T-cell (primary cell): ENCODE results near the gene MORN3. TPM values are rescaled to one million over a fixed set of nuclear protein-coding genes. Genes with fewer than 3 reads are reported as not detected.
"Not testable (repeated sequence)": the region's sequence is repeated elsewhere in the genome, so short reads cannot be mapped to it uniquely, and the experiment has no call there.

Experiments
- ATAC-seq, 4 experiments: fragments of 200-7000 bp in 3 of 4; fragments of 150-1000 bp in 1 of 4; cut with Tn5 transposase; replicated peaks in 1 of 4; 1 replicate in 3 of 4; 2 replicates in 1 of 4; pipeline ENCODE4 v1.10.0; 2021; ENCODE audit warnings: moderate library complexity in 3 of 4, mild to moderate bottlenecking in 2 of 4, moderate number of reproducible peaks in 1 of 4
- CTCF ChIA-PET, 2 donors: fragments of 300-600 bp; sonication (Branson Sonifier 250); formaldehyde crosslinking; loops; one replicate each; lab custom pipeline; 2022; ENCODE audit warnings: antibody characterized with exemption in 2 of 2; lab: Charles Lee
- POLR2A ChIA-PET, 2 donors: fragments of 300-600 bp; sonication (Branson Sonifier 250); formaldehyde crosslinking; loops; one replicate each; lab custom pipeline; 2022; ENCODE audit warnings: antibody characterized with exemption in 2 of 2; lab: Charles Lee
- DNase-seq, 35 experiments: peaks; one replicate each; pipeline versions ENCODE4 v3.0.0 to v3.0.0-alpha.2; 2013 to 2023
- H3K27ac ChIP-seq: one replicate; pipeline ENCODE4 v1.5.1; 2013; ENCODE audit warnings: low read length
- H3K27me3 ChIP-seq, 2 experiments: replicated peaks in 1 of 2; 1 replicate in 1 of 2; 2 replicates in 1 of 2; pipeline versions ENCODE4 v1.6.1 to v1.7.0; 2013; ENCODE audit warnings: low read length in 1 of 2, mixed read lengths in 1 of 2; ENCODE audit not compliant: control insufficient read depth in 2 of 2, insufficient read depth in 2 of 2; ENCODE audit errors: extremely low read depth in 1 of 2
- H3K36me3 ChIP-seq, 2 donors: 1 replicate in 1 of 2; 2 replicates in 1 of 2; pipeline versions ENCODE4 v1.6.1 to v1.7.0; 2013; ENCODE audit warnings: low read length in 1 of 2; ENCODE audit not compliant: control insufficient read depth in 2 of 2, insufficient read depth in 1 of 2; ENCODE audit errors: extremely low read depth in 1 of 2
- H3K4me1 ChIP-seq, 2 experiments: 1 replicate in 1 of 2; 2 replicates in 1 of 2; pipeline versions ENCODE4 v1.6.1 to v1.7.0; 2013; ENCODE audit warnings: low read length in 2 of 2, mixed read lengths in 1 of 2; ENCODE audit not compliant: insufficient read depth in 2 of 2, control insufficient read depth in 1 of 2; ENCODE audit errors: extremely low read depth in 1 of 2
- H3K4me3 ChIP-seq, 2 donors: 1 replicate in 1 of 2; 2 replicates in 1 of 2; pipeline versions ENCODE4 v1.5.1 to v1.7.0; 2013; ENCODE audit warnings: mild to moderate bottlenecking in 2 of 2, low read length in 1 of 2, moderate library complexity in 1 of 2; ENCODE audit not compliant: control insufficient read depth in 1 of 2; ENCODE audit errors: extremely low read depth in 1 of 2
- H3K9me3 ChIP-seq: 2 replicates; pipeline ENCODE4 v1.7.0; 2013
- H3K27ac Mint-ChIP-seq, 2 donors: one replicate each; pipeline ENCODE4 v1.8.0; 2020 to 2021; ENCODE audit warnings: mild to moderate bottlenecking in 2 of 2, mixed read lengths in 2 of 2
- H3K27me3 Mint-ChIP-seq, 2 donors: one replicate each; pipeline ENCODE4 v1.8.0; 2021 to 2022; ENCODE audit warnings: mixed read lengths in 2 of 2
- H3K36me3 Mint-ChIP-seq: one replicate; pipeline ENCODE4 v1.8.0; 2021; ENCODE audit warnings: mixed read lengths
- H3K4me1 Mint-ChIP-seq, 3 donors: one replicate each; pipeline ENCODE4 v1.8.0; 2020 to 2022; ENCODE audit warnings: mixed read lengths in 3 of 3, mild to moderate bottlenecking in 1 of 3
- H3K4me3 Mint-ChIP-seq, 3 donors: one replicate each; pipeline ENCODE4 v1.8.0; 2020 to 2022; ENCODE audit warnings: mild to moderate bottlenecking in 3 of 3, mixed read lengths in 3 of 3, moderate library complexity in 3 of 3
- H3K9me3 Mint-ChIP-seq, 3 donors: one replicate each; pipeline ENCODE4 v1.8.0; 2020 to 2022; ENCODE audit warnings: mixed read lengths in 3 of 3
- WGBS: methylation state at CpG from one replicate; pipeline ENCODE4 v1.1.5; 2013; ENCODE audit warnings: missing lambda C conversion rate; ENCODE audit not compliant: insufficient coverage; 5-methylcytosine and 5-hydroxymethylcytosine counted together
- total RNA-seq, 35 experiments: library from RNA in 6 of 35; stranded (reverse) in 6 of 35; fragments of 120-200 nt in 1 of 35; gene quantifications; one replicate each; pipeline versions ENCODE4 v1.2.1 to v1.2.4 and lab custom pipeline; 2013 to 2026

Gene MORN3
- total RNA-seq (10 to 100 TPM in 2 of 5 donors, 1 to 10 TPM in 3; 3.9 to 17.6 (median 8.3) TPM), total RNA-seq (lab: John Stamatoyannopoulos, UW) (1.8 to 39.5 (median 16.7) reads per million in 29 experiments)
- 8.6 TPM for total RNA-seq (2013)

GRCh38 chr12:121669521-121669900 is at the start of gene MORN3:
Gene MORN3, minus strand, starts transcription at chr12:121669654. Its CDS starts 171 bp downstream, at chr12:121669483.
- Mint-ChIP-seq H3K9me3 (no peaks in the 10 kb centered on the region), H3K27ac (peak within 1 kb of the TSS; percentile 80 to 82), H3K4me3 (no peak within 1 kb of the TSS), H3K36me3 (peaks cover 4% of the 10 kb centered on the region), H3K4me1 (peaks cover 52 to 64% (median 56%) of the 10 kb centered on the region in 3 donors), H3K27me3 (no peaks in the 10 kb centered on the region)
- Histone ChIP-seq H3K27ac (peak within 1 kb of the TSS; percentile 32), H3K4me1 (peaks cover 26 to 78% of the 10 kb centered on the region in 2 experiments), H3K4me3 (no peak within 1 kb of the TSS), H3K36me3 (no peaks in the 10 kb centered on the region), H3K27me3 (no peaks in the 10 kb centered on the region), H3K9me3 (no peaks in the 10 kb centered on the region)
- 96% methylated on average over 4 of the region's 5 CpGs for WGBS
- ATAC-seq = no peak
- POLR2A ChIA-PET = interaction anchor here in 1 of 2 donors (0.6 kb wide), 1 partner anchor 18 kb away, joined by 3 read pairs; no protein-coding TSS in a partner anchor
- CTCF ChIA-PET = interaction anchor here (1.4 to 3.2 kb wide), 6 partner anchors 10 to 125 kb away, joined by 3 to 27 read pairs (median 13); no protein-coding TSS in a partner anchor
- no peak for DNase-seq

DNA sequence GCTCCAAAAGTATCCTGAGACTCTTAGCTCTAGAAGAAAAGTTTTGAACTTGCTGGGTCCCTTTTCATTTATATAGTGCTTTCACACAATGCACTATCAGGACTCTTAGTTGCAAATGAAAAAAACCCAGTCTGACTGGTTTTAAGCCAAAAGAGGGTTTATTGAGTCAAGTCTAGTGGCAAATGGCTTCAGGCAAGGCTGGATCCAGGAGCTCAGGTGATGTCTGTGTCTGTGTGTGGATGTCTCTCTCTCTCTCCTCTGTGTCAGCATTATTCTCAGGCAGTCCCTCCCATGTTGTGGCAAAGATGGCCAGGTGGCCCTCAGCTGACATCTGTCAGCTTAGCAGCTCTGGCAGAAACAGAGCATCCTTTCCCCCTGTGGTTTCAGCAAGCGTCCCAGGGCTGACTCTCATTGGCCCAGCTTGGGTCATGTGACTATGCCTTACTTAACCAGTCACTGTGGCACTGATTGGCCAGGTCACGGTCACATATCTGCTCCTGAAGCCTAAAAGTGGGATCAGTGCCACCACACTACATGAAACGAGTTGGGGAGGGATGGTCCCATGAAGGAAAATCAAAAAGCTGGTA is 49.3 kb upstream of the MORN3 start:
- Mint-ChIP-seq H3K27me3 (no peaks in the 10 kb centered on the region), H3K4me1 (peaks cover 2 to 5% (median 3%) of the 10 kb centered on the region in 3 donors), H3K4me3 (no peak overlapping the region), H3K27ac (no peak overlapping the region), H3K36me3 (no peaks in the 10 kb centered on the region), H3K9me3 (no peaks in the 10 kb centered on the region)
- ChIA-PET CTCF (no interaction called here), POLR2A (interaction anchor here (0.6 to 0.8 kb wide), 2 partner anchors 485 to 620 kb away, joined by 4 to 5 read pairs; partner anchors contain the start of gene B3GNT4 (in 1 of the 2))
- Histone ChIP-seq H3K9me3 (no peaks in the 10 kb centered on the region), H3K4me1 (peaks cover 0 to 3% of the 10 kb centered on the region in 2 experiments), H3K27ac (no peak overlapping the region), H3K27me3 (no peaks in the 10 kb centered on the region), H3K4me3 (no peak overlapping the region), H3K36me3 (peaks cover 0 to 3% of the 10 kb centered on the region in 2 donors)
- DNase-seq = no peak
- WGBS = 70% methylated on average over 3 of the region's 3 CpGs
- ATAC-seq = no peak

DNA sequence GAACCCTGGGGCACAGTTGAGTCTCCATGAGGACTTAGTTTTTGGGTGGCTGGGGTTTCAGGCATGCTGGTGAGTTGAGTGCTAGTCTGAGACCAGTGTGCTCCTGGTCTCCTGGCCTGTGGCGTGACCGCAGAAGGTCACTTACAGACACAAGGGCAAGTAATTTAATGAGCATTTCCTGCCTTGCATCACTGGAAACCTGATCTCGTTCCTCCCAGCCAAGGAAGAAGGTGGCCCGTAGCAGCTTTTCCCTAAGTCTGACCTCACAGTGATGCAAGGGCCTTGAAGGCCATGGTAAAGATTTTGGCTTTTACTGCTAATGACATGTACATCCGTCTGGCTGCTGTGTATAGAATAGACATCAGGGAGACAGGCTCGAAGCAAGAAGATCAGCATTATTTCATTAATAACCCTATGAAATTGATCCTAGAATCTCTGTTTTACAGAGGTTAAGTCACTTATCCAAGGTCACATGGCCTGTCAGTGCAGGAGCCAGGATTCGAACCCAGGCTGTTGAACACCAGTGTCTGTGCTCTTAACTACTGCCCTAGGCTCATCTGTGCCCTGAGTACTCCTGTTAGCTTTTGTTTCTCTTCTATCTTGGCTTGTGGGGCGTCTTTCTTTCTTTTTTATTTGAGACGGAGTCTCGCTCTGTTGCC is 47.7 kb upstream of the MORN3 start:
- ChIA-PET POLR2A (no interaction called here), CTCF (interaction anchor here in 1 of 2 donors (0.5 to 0.6 kb wide), 3 partner anchors 24 to 657 kb away, joined by 4 to 5 read pairs (median 5); no protein-coding TSS in a partner anchor)
- DNase-seq = no peak
- H3K4me3 Mint-ChIP-seq = no peak overlapping the region
- Histone ChIP-seq H3K4me1 (peaks cover 5 to 13% of the 10 kb centered on the region in 2 experiments), H3K4me3 (no peak overlapping the region), H3K36me3 (peaks cover 0 to 3% of the 10 kb centered on the region in 2 donors), H3K27me3 (no peaks in the 10 kb centered on the region), H3K9me3 (no peaks in the 10 kb centered on the region), H3K27ac (no peak overlapping the region)
- H3K4me1 Mint-ChIP-seq = peaks cover 6 to 11% (median 7%) of the 10 kb centered on the region in 3 donors
- H3K27ac Mint-ChIP-seq = no peak overlapping the region
- ATAC-seq = no peak
- H3K9me3 Mint-ChIP-seq = no peaks in the 10 kb centered on the region
- no peaks in the 10 kb centered on the region for H3K27me3 Mint-ChIP-seq
- no peaks in the 10 kb centered on the region for H3K36me3 Mint-ChIP-seq
- 90% methylated on average over 8 of the region's 10 CpGs for WGBS

- H3K27ac ChIP-seq = no peak overlapping the region
- no peaks in the 10 kb centered on the region for H3K9me3 Mint-ChIP-seq
- no peaks in the 10 kb centered on the region for H3K9me3 ChIP-seq
- peaks cover 0 to 3% of the 10 kb centered on the region in 2 donors for H3K36me3 ChIP-seq
- peaks cover 9 to 18% (median 12%) of the 10 kb centered on the region in 3 donors for H3K4me1 Mint-ChIP-seq
- H3K36me3 Mint-ChIP-seq = no peaks in the 10 kb centered on the region
- H3K27me3 Mint-ChIP-seq = no peaks in the 10 kb centered on the region
- H3K4me3 ChIP-seq = no peak overlapping the region
- no peaks in the 10 kb centered on the region for H3K27me3 ChIP-seq
- CTCF ChIA-PET = interaction anchor here in 1 of 2 donors (0.7 kb wide), 1 partner anchor 1388 kb away, joined by 3 read pairs; no protein-coding TSS in a partner anchor
- POLR2A ChIA-PET = no interaction called here
- peaks cover 5 to 22% of the 10 kb centered on the region in 2 experiments for H3K4me1 ChIP-seq
- ATAC-seq (no peak), DNase-seq (no peak)
- WGBS = 100% methylated on average over 1 of the region's 6 CpGs
- H3K27ac Mint-ChIP-seq = no peak overlapping the region
- H3K4me3 Mint-ChIP-seq = no peak overlapping the region
Measured at GRCh38 chr12:121715862-121716435, 46.5 kb upstream of the MORN3 start.

DNA sequence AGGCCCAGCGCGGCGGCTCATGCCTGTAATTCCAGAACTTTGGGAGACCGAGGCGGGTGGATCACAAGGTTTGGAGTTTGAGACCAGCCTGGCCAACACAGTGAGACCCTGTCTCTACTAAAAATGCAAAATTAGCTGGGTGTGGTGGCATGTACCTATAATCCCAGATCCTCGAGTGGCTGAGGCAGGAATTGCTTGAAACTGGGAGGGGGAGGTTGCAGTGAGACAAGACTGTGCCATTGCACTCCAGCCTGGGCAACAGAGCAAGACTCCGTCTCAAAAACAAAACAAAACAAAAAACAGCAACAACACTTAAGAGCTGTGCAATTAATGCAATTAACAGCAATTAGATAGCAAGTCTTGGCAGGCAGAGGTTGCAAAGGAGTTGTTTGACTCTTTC is 45.6 kb upstream of the MORN3 start:
- H3K27ac ChIP-seq, H3K4me3 Mint-ChIP-seq, H3K36me3 Mint-ChIP-seq, H3K27me3 ChIP-seq, H3K9me3 Mint-ChIP-seq, H3K4me3 ChIP-seq, CTCF ChIA-PET, DNase-seq, H3K27me3 Mint-ChIP-seq, H3K9me3 ChIP-seq, POLR2A ChIA-PET, H3K36me3 ChIP-seq, H3K27ac Mint-ChIP-seq, ATAC-seq: not testable (repeated sequence)
- peaks cover 10 to 18% (median 12%) of the 10 kb centered on the region in 3 donors for H3K4me1 Mint-ChIP-seq
- 90% methylated on average over 5 of the region's 7 CpGs for WGBS
- peaks cover 5 to 22% of the 10 kb centered on the region in 2 experiments for H3K4me1 ChIP-seq

DNA sequence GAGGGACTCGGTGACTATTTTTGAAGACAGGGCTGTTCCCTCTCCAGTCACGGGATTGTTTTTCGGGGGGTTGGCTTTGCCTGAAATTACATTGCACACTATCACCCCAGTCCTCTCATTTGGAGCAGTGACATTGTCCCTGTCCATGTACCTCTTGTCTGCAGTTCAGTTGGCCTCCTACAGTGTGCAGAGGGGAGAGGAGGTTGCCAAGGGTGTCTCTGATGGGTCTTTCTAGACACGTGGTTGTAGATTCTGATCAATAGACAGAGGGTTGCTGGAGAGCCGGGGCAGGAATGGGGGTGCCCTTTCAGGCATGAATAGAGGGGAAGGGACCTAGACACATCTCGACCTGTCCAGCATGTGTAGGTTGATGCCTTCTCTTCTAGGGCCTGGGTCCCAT is 44.3 kb upstream of the MORN3 start:
- CTCF ChIA-PET = interaction anchor here (0.6 to 3.2 kb wide), 3 partner anchors 27 to 290 kb away, joined by 4 to 9 read pairs (median 9); no protein-coding TSS in a partner anchor

More for the DNA sequence above, 44.3 kb upstream of the MORN3 start:
- Histone ChIP-seq H3K36me3 (peaks cover 0 to 3% of the 10 kb centered on the region in 2 donors), H3K9me3 (no peaks in the 10 kb centered on the region), H3K4me1 (peaks cover 5 to 22% of the 10 kb centered on the region in 2 experiments), H3K27ac (no peak overlapping the region), H3K27me3 (no peaks in the 10 kb centered on the region), H3K4me3 (no peak overlapping the region)
- ATAC-seq = no peak
- WGBS = 52% methylated on average over 3 of the region's 6 CpGs
- Mint-ChIP-seq H3K36me3 (no peaks in the 10 kb centered on the region), H3K27me3 (no peaks in the 10 kb centered on the region), H3K4me1 (peaks cover 10 to 19% (median 14%) of the 10 kb centered on the region in 3 donors), H3K27ac (no peak overlapping the region), H3K9me3 (no peaks in the 10 kb centered on the region), H3K4me3 (peak overlapping the region; percentile 90 to 96 (median 94))
- POLR2A ChIA-PET = interaction anchor here in 1 of 2 donors (0.5 to 0.8 kb wide), 2 partner anchors 161 to 313 kb away, joined by 3 to 4 read pairs; no protein-coding TSS in a partner anchor
- DNase-seq = no peak
